Measurements from ENCODE around the gene FUT3.

FUT3 gene

GRCh38 chr19:5822181-5822844 is 28.9 kb downstream of the FUT3 start:
- no peak for DNase-seq

GRCh38 chr19:5821521-5822180 is 29.6 kb downstream of the FUT3 start:
- DNase-seq = no peak

- no peak for DNase-seq
These were observed 30.5 kb downstream of the FUT3 start for GRCh38 chr19:5820785-5821184.

- no peak for DNase-seq
These were observed 32.7 kb downstream of the FUT3 start for GRCh38 chr19:5818594-5818993.

GRCh38 chr19:5817218-5817617 is 34.0 kb downstream of the FUT3 start:
- no peak for DNase-seq

GRCh38 chr19:5814852-5815246 is 36.4 kb downstream of the FUT3 start:
- no peak for DNase-seq

- DNase-seq = no peak
These were observed 37.0 kb downstream of the FUT3 start for GRCh38 chr19:5814123-5814851.

- DNase-seq = no peak
These were observed 40.1 kb downstream of the FUT3 start for GRCh38 chr19:5811117-5811516.

GRCh38 chr19:5809469-5809868 is 41.8 kb downstream of the FUT3 start:
- no peak for DNase-seq

GRCh38 chr19:5809053-5809452 is 42.2 kb downstream of the FUT3 start:
- DNase-seq = no peak

- DNase-seq = no peak
These were observed 43.0 kb downstream of the FUT3 start for GRCh38 chr19:5808120-5808816.

GRCh38 chr19:5806905-5807304 is 44.3 kb downstream of the FUT3 start:
- DNase-seq = no peak

GRCh38 chr19:5806133-5806489 is 45.1 kb downstream of the FUT3 start:
- no peak for DNase-seq

GRCh38 chr19:5805462-5806132 is 45.7 kb downstream of the FUT3 start:
- peak; percentile 77 for DNase-seq

- DNase-seq = peak; percentile 62
These were observed 46.5 kb downstream of the FUT3 start, which contains the start of gene NRTN for GRCh38 chr19:5804516-5805461. Gene NRTN, plus strand, starts transcription at chr19:5805067. Its CDS starts 19,099 bp downstream, at chr19:5824166.

- peak; percentile 86 for DNase-seq
These were observed 47.3 kb downstream of the FUT3 start for GRCh38 chr19:5803752-5804515.

- DNase-seq = no peak
These were observed 47.9 kb downstream of the FUT3 start for GRCh38 chr19:5803441-5803751.

- no peak for DNase-seq
These were observed 49.2 kb downstream of the FUT3 start for GRCh38 chr19:5801796-5802619.

- DNase-seq = no peak
These were observed 50.6 kb downstream of the FUT3 start for GRCh38 chr19:5800361-5801270.

All from NCI-H2029 (cell line).